Measurements from ENCODE around the gene FOXL3.
"Not testable (repeated sequence)": the region's sequence is repeated elsewhere in the genome, so short reads cannot be mapped to it uniquely, and the experiment has no call there.

The FOXL3 gene

GRCh38 chr7:289756-290553 lies at the start of gene FOXL3:
Gene FOXL3, plus strand, starts transcription at chr7:290170. Its CDS starts 0 bp downstream, at chr7:290170.
- DNase-seq = no peak

GRCh38 chr7:240887-241421 lies 49.0 kb upstream of the FOXL3 start:
- DNase-seq = peak; percentile 38

GRCh38 chr7:241513-241912 lies 48.5 kb upstream of the FOXL3 start:
- DNase-seq = no peak

GRCh38 chr7:242826-243579 lies 47.0 kb upstream of the FOXL3 start:
- DNase-seq = not testable (repeated sequence)

GRCh38 chr7:243580-243978 lies 46.4 kb upstream of the FOXL3 start:
- not testable (repeated sequence) for DNase-seq

DNA sequence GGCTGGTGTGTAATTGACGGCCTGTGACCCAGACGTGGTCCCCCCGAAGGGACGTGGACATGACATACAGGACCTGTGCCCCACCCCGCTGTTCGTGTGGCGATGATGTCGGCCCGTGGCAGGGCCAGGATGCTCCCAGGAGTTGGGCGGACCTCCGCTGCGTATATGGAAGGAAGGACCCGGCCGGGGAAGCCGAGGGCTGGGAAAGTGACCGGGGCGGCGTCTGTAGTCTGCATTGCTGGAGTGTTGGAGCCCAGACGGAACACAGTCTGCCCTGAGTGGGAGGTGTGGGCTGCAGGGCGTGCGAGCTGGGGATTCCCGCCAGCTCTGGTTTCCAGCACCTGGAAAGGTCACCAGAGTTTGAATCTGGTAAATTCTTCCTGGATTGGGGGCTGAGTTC lies 45.0 kb upstream of the FOXL3 start:
- no peak for DNase-seq

DNA sequence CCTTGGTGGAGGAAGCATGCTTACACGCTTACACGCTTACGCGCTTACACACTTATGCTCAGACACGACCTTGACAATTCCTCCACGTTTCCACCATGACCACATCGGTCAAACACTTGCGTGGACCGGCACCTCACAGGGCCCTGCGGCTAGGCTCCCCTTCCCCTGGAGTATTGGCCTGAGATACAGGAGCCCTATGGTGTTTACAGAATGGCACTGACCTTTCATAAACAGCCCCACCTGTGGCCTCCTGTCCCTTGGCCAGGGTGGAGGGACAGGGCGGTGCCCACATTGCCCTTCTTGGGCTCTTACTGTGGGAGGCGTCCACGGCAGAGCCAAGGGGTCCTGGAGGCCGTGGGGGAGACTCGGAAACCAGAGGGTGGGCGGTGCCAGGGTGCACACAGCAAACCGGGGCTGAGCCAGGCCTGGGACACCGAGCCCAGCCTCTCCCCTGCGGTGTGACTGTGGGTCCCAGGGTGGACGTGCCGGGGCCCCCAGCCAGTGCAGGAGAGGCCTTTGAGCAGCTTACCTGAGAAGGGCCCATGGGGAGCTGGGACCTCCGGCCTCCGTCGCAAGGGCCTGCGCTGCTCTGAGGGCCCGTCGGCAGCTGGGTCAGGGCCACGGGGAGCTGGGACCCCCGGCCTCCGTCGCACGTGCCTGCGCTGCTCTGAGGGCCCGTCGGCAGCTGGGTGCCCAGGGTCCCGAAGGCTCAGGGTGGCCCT lies 44.2 kb upstream of the FOXL3 start:
- DNase-seq = no peak

DNA sequence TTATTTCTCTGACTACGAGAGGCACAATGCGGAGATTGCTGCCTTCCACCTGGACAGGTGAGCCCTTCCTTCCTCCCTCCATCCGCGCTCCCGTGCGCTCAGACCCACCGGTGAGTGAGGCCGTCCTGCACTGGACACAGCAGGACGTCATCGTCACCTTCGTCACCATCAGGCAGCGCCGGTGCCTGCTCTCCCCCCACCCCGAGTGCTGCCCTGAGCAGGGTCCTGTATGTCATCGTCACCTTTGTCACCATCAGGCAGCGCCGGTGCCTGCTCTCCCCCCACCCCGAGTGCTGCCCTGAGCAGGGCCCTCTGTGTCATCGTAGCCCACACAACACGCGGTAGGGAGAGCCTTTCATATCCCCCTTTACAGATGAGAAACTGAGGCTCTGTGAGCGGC lies 43.5 kb upstream of the FOXL3 start:
- DNase-seq = no peak

- DNase-seq = no peak
Measured at GRCh38 chr7:247181-247580, 42.8 kb upstream of the FOXL3 start.

DNA sequence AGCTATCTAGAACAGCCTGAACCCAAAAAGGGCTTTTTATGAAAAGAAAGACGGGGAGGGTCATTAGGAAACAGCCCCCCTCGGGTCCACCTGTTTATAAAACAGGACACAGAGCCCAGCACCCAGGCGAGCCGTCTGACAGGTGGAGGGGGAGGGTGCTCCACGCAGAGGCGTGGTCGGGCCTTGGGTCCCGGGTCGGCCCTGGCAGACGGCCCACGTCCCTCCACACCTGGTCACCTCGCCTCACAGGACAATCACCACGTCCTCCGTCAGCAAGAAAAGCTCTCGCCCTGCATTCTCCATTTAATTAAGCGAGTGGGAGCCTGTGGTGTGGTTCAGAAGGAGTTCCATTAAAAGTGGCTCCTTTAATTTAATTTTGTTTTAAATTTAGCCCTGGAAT lies 42.3 kb upstream of the FOXL3 start:
- DNase-seq = no peak

DNA sequence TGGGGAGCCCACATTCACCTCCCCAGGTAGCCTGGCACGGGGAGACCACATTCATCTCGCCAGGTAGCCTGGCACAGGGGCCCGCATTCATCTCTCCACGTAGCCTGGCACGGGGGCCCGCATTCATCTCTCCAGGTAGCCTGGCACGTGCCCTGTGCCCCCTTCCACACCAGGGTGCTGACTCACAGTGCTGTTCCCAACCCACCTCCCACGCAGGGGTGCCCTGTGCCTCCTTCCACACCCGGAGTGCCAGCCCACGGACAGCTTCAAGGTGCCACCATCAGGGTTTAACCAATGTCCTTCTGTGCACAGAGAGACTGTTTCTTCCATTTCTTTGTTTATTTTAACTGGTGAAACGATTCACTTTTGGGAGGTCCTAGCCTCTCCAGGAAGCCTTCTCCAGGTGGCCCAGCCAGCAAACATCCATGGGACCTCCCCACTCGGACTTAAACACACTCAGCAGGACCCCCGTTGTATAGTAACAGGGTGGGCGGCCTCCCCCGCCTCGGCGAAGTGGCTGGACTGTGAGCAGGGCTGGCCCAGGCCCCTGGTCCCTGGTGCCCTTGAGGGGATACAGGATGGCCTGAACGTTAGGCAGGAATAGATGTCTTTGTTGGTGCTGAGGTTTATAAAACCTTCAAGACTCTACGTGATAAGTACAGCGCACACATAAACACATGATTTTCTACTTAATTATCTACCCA lies 41.1 kb upstream of the FOXL3 start:
- no peak for DNase-seq

DNA sequence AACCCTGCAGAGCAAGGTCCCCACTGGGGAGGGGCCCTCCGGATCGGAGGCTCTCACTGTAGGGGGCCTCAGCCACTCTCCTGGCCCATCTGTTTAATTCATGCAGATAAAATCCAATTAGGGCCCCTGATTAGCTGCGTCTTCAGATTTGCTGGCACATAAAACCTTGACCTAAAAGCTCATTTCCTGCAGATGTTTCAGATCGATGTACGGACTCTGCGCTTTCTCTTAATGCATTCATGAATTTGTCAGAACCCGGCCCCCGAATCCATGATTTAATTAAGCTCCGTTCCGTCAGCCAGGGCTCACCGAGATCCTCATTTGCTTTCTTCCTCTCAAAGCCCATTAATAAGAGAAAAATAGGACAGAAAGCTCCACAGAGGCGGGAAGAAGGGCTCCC lies 40.0 kb upstream of the FOXL3 start:
- no peak for DNase-seq

- DNase-seq = no peak
Measured at GRCh38 chr7:250523-250922, 39.4 kb upstream of the FOXL3 start.

DNA sequence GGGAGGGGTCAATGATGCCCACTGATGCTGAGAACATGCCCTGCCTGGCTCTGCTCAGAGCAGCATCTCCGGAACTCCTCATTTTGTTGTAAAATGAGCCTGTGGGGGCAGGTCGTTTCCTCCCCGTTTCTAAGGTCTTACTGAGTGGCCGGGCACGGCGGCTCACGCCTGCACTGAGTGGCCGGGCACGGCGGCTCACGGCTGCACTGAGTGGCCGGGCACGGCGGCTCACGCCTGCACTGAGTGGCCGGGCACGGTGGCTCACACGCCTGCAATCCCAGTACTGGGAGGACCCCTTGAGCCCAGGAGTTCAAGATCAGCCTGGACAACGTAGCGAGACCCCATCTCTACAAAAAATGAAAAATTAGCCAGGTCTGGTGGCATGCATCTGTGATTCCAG lies 39.0 kb upstream of the FOXL3 start:
- DNase-seq = no peak

DNA sequence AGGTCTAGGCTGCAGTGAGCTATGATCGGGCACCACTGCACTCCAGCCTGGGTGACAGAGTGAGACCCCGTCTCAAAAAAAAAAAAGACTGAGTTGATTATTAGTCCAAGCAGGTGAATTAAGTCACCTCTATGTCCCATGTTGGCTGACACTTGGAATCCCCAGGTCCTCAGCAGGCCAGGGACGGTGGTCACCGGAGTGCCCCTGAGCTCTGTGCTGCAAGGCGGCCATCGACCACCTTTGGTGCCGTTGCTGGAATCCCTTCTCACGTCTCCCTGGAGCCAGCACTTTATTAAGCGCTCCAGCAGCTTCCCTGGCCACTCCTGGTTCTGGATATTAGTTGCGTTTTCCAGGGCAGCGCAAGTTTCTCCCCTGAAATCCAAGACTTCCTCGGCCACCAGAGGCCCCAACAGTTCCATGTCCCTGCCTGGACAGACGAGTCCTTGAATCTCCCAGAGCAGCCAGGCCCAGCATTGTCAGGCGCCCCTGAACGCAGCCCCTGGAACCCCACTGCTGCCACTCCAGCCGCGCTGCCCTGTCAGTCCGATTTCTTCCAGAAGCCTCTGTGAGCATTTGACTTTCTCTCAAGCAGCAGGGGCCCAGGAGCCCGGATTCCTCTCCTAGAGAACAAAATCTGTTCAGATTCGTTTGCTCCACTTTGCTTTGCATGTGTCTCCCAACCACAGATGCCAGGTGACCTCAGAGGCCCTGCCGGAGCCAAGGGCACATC lies 38.4 kb upstream of the FOXL3 start:
- no peak for DNase-seq

DNA sequence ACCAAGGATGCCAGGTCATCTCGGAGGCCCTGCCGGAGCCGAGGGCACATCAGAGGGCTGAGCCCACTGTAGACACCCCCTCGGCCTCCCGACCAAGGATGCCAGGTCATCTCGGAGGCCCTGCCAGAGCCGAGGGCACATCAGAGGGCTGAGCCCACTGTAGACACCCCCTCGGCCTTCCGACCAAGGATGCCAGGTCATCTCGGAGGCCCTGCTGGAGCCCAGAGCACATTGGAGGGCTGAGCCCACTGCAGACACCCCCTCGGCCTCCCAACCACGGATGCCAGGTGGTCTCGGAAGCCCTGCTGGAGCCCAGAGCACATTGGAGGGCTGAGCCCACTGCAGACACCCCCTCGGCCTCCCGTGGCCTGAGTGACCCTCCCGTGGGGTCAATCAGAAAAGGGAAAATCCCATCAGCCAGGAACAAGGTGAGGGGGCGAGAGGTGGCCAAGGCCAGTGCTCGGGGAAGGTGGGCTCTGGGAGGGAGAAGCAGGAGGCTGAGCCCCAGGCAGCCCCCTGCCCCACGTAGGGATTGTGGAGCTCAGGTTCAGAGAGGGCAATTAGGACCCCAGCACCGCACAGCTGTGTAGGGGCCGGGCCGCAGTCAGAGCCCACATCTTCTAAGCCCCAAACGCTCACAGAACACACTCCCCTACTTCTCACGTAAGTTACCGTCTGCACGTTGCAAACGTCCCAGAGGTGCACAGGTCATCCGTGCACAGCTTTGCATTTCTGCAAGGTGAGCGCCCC lies 37.6 kb upstream of the FOXL3 start:
- DNase-seq = no peak

- DNase-seq = no peak
Measured at GRCh38 chr7:252981-253380, 37.0 kb upstream of the FOXL3 start.

- DNase-seq = no peak
Measured at GRCh38 chr7:253581-254336, 36.2 kb upstream of the FOXL3 start.

GRCh38 chr7:254337-255037 lies 35.5 kb upstream of the FOXL3 start:
- no peak for DNase-seq

GRCh38 chr7:255038-255435 lies 34.9 kb upstream of the FOXL3 start:
- no peak for DNase-seq

Data from stimulated activated CD4-positive, alpha-beta T cell treated with anti-CD3 and anti-CD28 coated beads, Interleukin-15, amount 100 ng/mL, for 24 hours (primary cell).